PC-9 (cell line): Measurements from ENCODE around the gene BCAS3. TPM values are rescaled to one million over a fixed set of nuclear protein-coding genes. Genes with fewer than 3 reads are reported as not detected.

ENCODE experiments used
- BruUV-seq: library from RNA; stranded (reverse); fragments of 400-500 nt; replicated peaks from 2 replicates; lab custom pipeline; 2021; lab: Mats Ljungman, UMichigan
- CTCF ChIA-PET: fragments of 300-600 bp; sonication (Branson Sonifier 250); formaldehyde crosslinking; loops from one replicate; lab custom pipeline; 2022; ENCODE audit warnings: antibody characterized with exemption; lab: Charles Lee
- POLR2A ChIA-PET: fragments of 300-600 bp; sonication (Branson Sonifier 250); formaldehyde crosslinking; loops from one replicate; lab custom pipeline; 2022; ENCODE audit warnings: antibody characterized with exemption; ENCODE audit not compliant: unreplicated experiment; lab: Charles Lee
- DNase-seq, 2 experiments: peaks; one replicate each; pipeline versions ENCODE4 v3.0.0 to v3.0.0-alpha.2; 2015 to 2022; ENCODE audit warnings: mixed read lengths in 1 of 2
- H2AFZ ChIP-seq: fragments of 200-600 bp; sonication (generic); 2 replicates; pipeline ENCODE4 v1.8.1; 2017; ENCODE audit warnings: antibody characterized with exemption
- H3F3A ChIP-seq: fragments of 200-600 bp; sonication (generic); 2 replicates; pipeline ENCODE4 v1.8.1; 2017; ENCODE audit warnings: antibody characterized with exemption, mild to moderate bottlenecking, low read depth; ENCODE audit not compliant: insufficient read depth
- H3K27ac ChIP-seq: fragments of 200-600 bp; sonication (generic); 2 replicates; pipeline ENCODE4 v1.6.1; 2016; ENCODE audit warnings: mixed run types
- H3K27me3 ChIP-seq: fragments of 200-600 bp; sonication (generic); 2 replicates; pipeline ENCODE4 v1.6.1; 2016; ENCODE audit warnings: low read depth, mixed run types; ENCODE audit not compliant: insufficient read depth
- H3K36me3 ChIP-seq: fragments of 200-600 bp; sonication (generic); 2 replicates; pipeline ENCODE4 v1.6.1; 2016; ENCODE audit warnings: low read depth, mixed run types
- H3K4me1 ChIP-seq: fragments of 200-600 bp; sonication (generic); replicated peaks from 2 replicates; pipeline ENCODE4 v1.6.1; 2016; ENCODE audit warnings: mixed run types; ENCODE audit not compliant: insufficient read depth
- H3K4me2 ChIP-seq: fragments of 200-600 bp; sonication (generic); 2 replicates; pipeline ENCODE4 v1.6.1; 2017; ENCODE audit warnings: mixed run types
- H3K4me3 ChIP-seq: fragments of 200-600 bp; sonication (generic); 2 replicates; pipeline ENCODE4 v1.6.1; 2016; ENCODE audit warnings: mixed run types
- H3K79me2 ChIP-seq: fragments of 200-600 bp; sonication (generic); 2 replicates; pipeline ENCODE4 v1.6.1; 2017; ENCODE audit warnings: low read depth, mixed run types
- H3K9me2 ChIP-seq: fragments of 200-600 bp; sonication (generic); 2 replicates; pipeline ENCODE4 v1.8.1; 2017; ENCODE audit warnings: mild to moderate bottlenecking; ENCODE audit not compliant: insufficient read depth
- H3K9me3 ChIP-seq: fragments of 200-600 bp; sonication (generic); 2 replicates; pipeline ENCODE4 v1.8.1; 2016; ENCODE audit warnings: low read depth; ENCODE audit not compliant: insufficient read depth
- H4K20me1 ChIP-seq: fragments of 200-600 bp; sonication (generic); 2 replicates; pipeline ENCODE4 v1.8.1; 2017; ENCODE audit not compliant: insufficient read depth
- EZH2 ChIP-seq: fragments of 200-600 bp; sonication (generic); IDR thresholded peaks from 2 replicates; pipeline ENCODE4 v1.8.0; 2017; ENCODE audit warnings: antibody characterized with exemption, low read depth
- intact Hi-C: fragments of 100-400 bp; cut with micrococcal nuclease; formaldehyde crosslinking; loops from one replicate; pipeline ENCODE4 v1.10.0; 2022; ENCODE audit not compliant: unreplicated experiment
- total RNA-seq: library from RNA; stranded (reverse); gene quantifications from 2 replicates; pipeline ENCODE4 v1.2.3, GENCODE V29; 2021
- TF ChIP-seq, protein P1 (sequence below): fragments of 200-600 bp; sonication (generic); conservative IDR thresholded peaks from 2 replicates; pipeline ENCODE4 v1.6.1; 2017; ENCODE audit warnings: mixed run types, antibody characterized with exemption, mild to moderate bottlenecking, moderate library complexity

Gene BCAS3
- total RNA-seq, 1 experiment from 2014 or later: 26.0 TPM

DNA sequence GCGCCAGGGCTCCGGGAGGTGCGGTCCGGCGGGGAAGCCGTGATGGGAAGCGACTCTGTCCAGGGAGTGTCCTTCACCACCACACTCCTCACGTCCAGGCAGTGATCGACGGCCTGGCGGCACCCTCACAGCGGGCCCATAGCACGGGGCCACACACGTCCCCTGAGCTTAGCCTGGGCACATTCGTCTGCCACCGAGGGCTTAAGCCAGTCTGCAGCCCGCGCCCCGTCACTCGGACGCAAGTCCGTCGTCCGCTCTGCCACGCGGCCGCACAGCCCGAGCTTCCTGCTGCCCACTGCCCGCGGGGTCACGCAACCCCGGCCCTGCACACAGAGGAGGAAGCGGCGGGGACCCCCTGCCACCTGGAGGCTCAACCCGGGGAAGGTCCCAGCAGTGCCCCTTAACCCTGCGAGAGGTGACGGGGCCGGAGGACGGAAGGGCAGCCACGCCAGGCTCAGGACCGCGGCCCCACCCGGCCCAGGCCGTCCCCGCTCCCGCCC is 719.0 kb downstream of the BCAS3 start:
- peaks cover 6% of the 10 kb centered on the region; the same call in 1 of the 2 replicates for H3K4me1 ChIP-seq
- H3K27ac ChIP-seq: no peak overlapping the region
- H3K36me3 ChIP-seq: no peaks in the 10 kb centered on the region
- peaks cover 6% of the 10 kb centered on the region; the same call in 1 of the 2 replicates for H3F3A ChIP-seq
- ChIA-PET POLR2A (no interaction called here), CTCF (no interaction called here)
- no peak overlapping the region for H3K4me2 ChIP-seq
- DNase-seq: no peak
- intact Hi-C loops: no loop called here
- TF ChIP-seq, protein P1, sequence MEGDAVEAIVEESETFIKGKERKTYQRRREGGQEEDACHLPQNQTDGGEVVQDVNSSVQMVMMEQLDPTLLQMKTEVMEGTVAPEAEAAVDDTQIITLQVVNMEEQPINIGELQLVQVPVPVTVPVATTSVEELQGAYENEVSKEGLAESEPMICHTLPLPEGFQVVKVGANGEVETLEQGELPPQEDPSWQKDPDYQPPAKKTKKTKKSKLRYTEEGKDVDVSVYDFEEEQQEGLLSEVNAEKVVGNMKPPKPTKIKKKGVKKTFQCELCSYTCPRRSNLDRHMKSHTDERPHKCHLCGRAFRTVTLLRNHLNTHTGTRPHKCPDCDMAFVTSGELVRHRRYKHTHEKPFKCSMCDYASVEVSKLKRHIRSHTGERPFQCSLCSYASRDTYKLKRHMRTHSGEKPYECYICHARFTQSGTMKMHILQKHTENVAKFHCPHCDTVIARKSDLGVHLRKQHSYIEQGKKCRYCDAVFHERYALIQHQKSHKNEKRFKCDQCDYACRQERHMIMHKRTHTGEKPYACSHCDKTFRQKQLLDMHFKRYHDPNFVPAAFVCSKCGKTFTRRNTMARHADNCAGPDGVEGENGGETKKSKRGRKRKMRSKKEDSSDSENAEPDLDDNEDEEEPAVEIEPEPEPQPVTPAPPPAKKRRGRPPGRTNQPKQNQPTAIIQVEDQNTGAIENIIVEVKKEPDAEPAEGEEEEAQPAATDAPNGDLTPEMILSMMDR: no peak
- no peak for TF ChIP-seq EZH2
- no peak overlapping the region for H2AFZ ChIP-seq
- no peaks in the 10 kb centered on the region for H3K27me3 ChIP-seq
- H4K20me1 ChIP-seq: no peaks in the 10 kb centered on the region
- no peak overlapping the region for H3K4me3 ChIP-seq
- no peaks in the 10 kb centered on the region for H3K9me2 ChIP-seq
- H3K79me2 ChIP-seq: no peaks in the 10 kb centered on the region
- no peaks in the 10 kb centered on the region for H3K9me3 ChIP-seq
- no TSS peak for BruUV-seq

DNA sequence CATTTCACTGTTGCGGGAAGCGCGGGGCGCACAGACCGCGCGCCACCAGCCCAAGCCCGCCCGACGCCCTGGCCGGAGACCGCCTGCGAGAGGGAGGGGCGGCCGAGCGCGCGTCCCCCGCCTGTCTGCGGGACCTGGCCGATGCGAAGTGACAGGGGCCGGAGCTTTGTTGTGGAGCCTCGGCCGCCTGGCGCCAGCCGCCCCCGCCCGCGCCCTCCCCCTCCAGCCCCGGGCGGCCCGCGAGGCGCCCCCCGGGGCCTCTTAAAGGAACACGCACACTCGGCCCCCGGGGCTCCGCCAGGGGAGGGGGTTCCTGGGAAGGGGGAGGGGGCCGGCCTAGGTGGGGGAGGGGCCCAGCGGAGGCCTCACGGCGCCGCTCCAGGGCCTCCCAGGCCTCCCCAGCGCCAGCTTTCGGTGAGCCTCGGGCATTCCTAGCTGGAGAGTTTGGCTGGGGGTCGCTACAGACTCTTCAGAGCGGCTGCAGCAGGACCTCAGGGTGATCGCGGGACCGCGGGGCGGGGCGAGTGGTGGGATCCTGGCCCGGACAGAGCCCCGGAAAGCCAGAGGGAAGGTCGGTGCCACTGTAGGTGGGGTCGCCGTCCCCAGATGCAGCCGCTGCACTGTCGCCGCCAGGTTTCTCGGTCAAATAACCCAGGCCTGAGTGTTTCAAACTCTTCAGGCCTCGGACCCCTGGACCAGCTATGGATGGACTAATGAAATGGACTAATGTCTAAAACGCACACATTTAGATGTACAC is 719.6 kb downstream of the BCAS3 start:
- Histone ChIP-seq H3K9me3 (no peaks in the 10 kb centered on the region), H3K79me2 (no peaks in the 10 kb centered on the region), H3F3A (peaks cover 6% of the 10 kb centered on the region; the same call in 1 of the 2 replicates), H3K9me2 (no peaks in the 10 kb centered on the region), H3K27ac (no peak overlapping the region), H4K20me1 (no peaks in the 10 kb centered on the region), H2AFZ (no peak overlapping the region), H3K4me2 (no peak overlapping the region), H3K27me3 (no peaks in the 10 kb centered on the region), H3K4me3 (no peak overlapping the region), H3K36me3 (no peaks in the 10 kb centered on the region), H3K4me1 (peaks cover 6% of the 10 kb centered on the region; the same call in 1 of the 2 replicates)
- TF ChIP-seq, protein P1: no peak
- TF ChIP-seq EZH2: no peak
- BruUV-seq: no TSS peak
- ChIA-PET POLR2A (no interaction called here), CTCF (no interaction called here)
- no peak for DNase-seq
- intact Hi-C loops: no loop called here

DNA sequence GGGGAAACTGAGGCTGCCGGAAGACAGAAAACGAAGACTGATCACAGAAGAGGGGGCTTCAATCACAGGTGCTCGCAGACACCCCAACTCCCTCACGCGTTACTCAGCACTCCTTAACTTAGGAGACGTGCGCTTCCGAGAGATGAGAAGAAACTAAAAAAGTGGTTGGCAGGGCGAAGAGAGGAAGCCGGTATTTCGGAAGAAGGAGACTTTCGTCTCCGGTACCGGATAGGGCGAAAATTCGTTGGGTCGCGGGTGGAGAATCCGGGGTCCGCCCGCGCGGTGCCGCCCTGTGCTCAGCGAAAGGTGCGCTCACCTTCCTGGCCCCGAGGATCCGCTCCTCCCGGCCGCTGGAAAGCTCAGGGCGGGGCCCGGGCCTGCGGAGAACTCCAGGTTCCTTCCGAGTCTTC is 721.1 kb downstream of the BCAS3 start:
- TF ChIP-seq EZH2: no peak
- TF ChIP-seq, protein P1: no peak
- Histone ChIP-seq H3K4me3 (peak overlapping the region; percentile 88), H2AFZ (peak overlapping the region; percentile 96), H3K9me2 (no peaks in the 10 kb centered on the region), H3K79me2 (no peaks in the 10 kb centered on the region), H3F3A (peaks cover 6% of the 10 kb centered on the region; the same call in 1 of the 2 replicates), H3K27ac (no peak overlapping the region), H3K4me1 (peaks cover 4% of the 10 kb centered on the region; the same call in 1 of the 2 replicates), H4K20me1 (no peaks in the 10 kb centered on the region), H3K9me3 (no peaks in the 10 kb centered on the region), H3K27me3 (no peaks in the 10 kb centered on the region), H3K4me2 (peak overlapping the region; percentile 96), H3K36me3 (no peaks in the 10 kb centered on the region)
- DNase-seq: no peak
- POLR2A ChIA-PET: interaction anchor here (0.6 kb wide), 2 partner anchors 722 to 1320 kb away, joined by 3 to 8 read pairs; no protein-coding TSS in a partner anchor
- CTCF ChIA-PET: interaction anchor here (0.5 kb wide), 1 partner anchor 9 kb away, joined by 4 read pairs; no protein-coding TSS in a partner anchor
- no TSS peak for BruUV-seq
- intact Hi-C loops: no loop called here
